Measurements from ENCODE around the gene TMEM163.

The TMEM163 gene

DNA sequence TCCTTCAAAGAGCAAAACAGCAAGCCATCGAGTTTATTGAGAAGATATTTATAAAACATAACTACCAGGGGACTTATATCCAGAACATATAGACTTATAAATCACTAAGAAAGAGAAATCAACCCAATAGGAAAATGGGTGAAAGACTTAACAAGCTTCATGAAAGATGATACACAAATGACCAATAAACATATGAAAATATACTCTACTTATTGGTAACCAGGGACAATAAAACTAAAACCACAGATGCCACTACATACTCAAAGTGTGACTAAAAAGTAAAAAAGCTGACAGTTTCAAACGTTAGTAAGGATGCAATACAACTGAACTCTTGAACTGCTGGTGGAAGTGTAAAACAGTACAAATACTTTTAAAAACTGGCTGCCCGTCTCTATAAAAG is 154.3 kb downstream of the TMEM163 start:
- no peaks in the 10 kb centered on the region for H3K4me1 Mint-ChIP-seq
- no peaks in the 10 kb centered on the region for H3K9me3 Mint-ChIP-seq
- H3K27ac Mint-ChIP-seq: no peak overlapping the region
- no peaks in the 10 kb centered on the region for H3K36me3 Mint-ChIP-seq (ENCODE audit: low read depth)
- DNase-seq: no peak
- H3K27me3 Mint-ChIP-seq: peaks cover 14% of the 10 kb centered on the region
- ATAC-seq: no peak
- H3K4me3 Mint-ChIP-seq: no peak overlapping the region

DNA sequence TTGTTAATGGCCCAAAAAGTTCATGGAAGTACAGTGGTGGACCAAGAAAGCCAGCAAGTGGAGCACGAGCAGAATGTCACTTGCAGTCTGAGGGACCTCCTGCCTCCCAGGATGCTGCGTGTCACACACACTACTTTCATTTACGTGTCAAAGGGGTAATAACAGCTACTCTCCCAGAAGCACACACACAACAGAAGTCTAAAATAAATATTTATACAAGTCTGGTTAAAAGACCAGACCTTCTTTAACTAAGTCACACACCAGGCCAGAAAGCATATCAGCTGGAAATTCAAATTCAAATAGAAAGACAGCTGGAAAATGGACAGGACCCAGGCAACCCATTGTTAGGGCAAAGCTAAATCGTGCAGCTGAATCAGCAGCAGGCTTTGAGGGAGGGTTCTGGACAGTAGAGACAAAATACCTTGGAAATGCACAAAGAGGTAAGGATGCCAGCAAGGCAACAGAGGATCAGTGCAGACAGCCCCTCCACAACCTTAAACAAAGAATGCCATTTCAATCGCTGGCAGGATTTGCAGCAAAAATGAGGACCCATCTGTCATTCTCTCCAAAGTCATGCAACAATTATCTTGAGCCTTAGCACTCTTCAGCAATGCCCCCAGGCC is 160.5 kb downstream of the TMEM163 start:
- H3K27me3 Mint-ChIP-seq: peaks cover 7% of the 10 kb centered on the region
- H3K9me3 Mint-ChIP-seq: no peaks in the 10 kb centered on the region
- DNase-seq: no peak
- H3K4me1 Mint-ChIP-seq: no peaks in the 10 kb centered on the region
- no peaks in the 10 kb centered on the region for H3K36me3 Mint-ChIP-seq (ENCODE audit: low read depth)
- H3K4me3 Mint-ChIP-seq: no peak overlapping the region
- no peak overlapping the region for H3K27ac Mint-ChIP-seq
- ATAC-seq: no peak

DNA sequence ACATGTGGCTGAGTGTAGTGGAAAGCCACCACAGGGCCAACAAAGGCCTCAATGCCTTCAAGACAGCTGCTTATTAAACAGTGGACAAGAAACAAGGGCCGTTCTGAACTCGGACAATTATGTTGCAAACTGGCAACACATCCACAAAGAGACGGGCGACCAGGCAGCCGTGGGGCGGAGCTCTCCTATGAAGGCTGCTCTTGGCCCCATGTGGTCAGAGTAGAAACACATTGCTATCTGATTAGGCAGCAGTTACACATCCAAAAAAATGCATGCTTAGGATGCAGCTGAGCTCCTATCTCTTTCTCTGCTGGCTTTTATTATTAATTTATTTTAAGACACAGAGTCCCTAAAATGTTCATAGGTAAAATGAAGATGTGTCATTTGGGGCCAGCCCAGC is 163.4 kb downstream of the TMEM163 start:
- Mint-ChIP-seq H3K9me3 (no peaks in the 10 kb centered on the region), H3K4me3 (no peak overlapping the region), H3K27ac (no peak overlapping the region), H3K27me3 (no peaks in the 10 kb centered on the region), H3K4me1 (no peaks in the 10 kb centered on the region), H3K36me3 (ENCODE audit: low read depth) (no peaks in the 10 kb centered on the region)
- ATAC-seq: no peak
- no peak for DNase-seq

DNA sequence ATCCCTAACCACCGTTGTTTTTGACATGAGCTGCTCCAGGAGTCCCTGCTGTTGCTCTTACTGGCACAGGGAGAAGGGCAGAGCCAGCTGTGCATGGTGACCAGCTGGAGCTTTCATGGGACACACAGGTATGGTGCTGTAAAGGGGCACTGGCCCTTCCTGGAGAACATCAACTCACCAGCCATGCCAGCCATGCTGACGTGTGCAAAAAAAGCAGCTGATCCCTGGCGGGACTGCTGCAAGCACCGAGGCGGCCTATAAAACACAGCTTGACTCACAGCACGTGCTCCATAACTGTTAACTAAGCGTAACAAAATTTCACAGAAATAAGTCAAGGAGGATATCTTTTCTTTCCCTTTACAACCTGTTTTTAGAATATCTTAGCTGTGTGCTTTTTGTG is 165.1 kb downstream of the TMEM163 start:
- ATAC-seq (no peak), DNase-seq (no peak)
- no peaks in the 10 kb centered on the region for H3K36me3 Mint-ChIP-seq (ENCODE audit: low read depth)
- no peaks in the 10 kb centered on the region for H3K9me3 Mint-ChIP-seq
- no peaks in the 10 kb centered on the region for H3K27me3 Mint-ChIP-seq
- H3K4me3 Mint-ChIP-seq: no peak overlapping the region
- H3K27ac Mint-ChIP-seq: no peak overlapping the region
- H3K4me1 Mint-ChIP-seq: no peaks in the 10 kb centered on the region

DNA sequence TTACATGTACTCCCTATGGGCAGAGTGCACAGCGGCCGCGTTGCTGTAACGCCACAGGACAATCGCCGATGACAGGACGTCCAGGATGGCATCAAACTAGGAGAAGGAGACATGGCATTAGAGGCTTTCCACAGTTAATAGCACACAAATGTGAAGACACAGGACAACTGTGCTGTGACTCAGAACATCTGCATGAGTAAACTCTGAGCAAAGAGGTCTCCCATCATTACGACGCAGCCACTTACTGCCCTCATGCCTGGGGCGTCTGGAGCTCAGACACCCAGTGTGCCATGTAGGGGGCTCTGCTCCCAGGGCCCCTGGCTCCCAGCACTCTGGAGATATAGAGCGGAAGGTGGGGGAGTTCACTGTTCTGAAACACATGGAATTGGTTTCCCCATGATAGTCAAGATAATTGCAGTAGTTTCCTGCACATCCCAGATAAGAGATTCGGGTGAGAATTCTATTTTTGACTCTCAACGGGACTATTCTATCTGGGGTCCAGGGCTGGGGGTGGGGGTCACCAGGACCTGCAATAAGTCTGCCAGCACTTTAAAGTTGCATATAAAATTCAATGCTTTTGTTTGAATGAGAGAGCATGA is 168.1 kb downstream of the TMEM163 start:
- no peak for ATAC-seq

DNA sequence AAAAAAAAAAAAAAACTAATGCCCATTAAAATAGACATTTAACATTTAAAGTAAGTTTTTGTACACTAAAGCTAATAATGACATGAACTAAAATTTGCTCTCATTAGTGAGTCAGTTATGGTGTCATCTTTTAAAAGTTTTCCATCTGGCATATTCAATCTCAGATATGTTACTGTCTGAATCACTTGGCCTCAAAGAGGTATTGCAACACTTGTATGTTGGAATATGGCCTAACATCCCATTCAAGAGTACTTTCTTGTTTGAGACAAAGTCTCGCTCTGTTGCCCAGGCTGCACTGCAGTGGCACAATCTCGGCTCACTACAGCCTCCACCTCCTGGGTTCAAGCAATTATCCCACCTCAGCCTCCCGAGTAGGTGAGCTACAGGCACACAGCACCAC is 169.7 kb downstream of the TMEM163 start:
- Mint-ChIP-seq H3K9me3 (no peaks in the 10 kb centered on the region), H3K27me3 (peaks cover 8% of the 10 kb centered on the region), H3K4me3 (no peak overlapping the region), H3K36me3 (ENCODE audit: low read depth) (no peaks in the 10 kb centered on the region), H3K4me1 (no peaks in the 10 kb centered on the region), H3K27ac (no peak overlapping the region)
- DNase-seq (no peak), ATAC-seq (no peak)

More for the DNA sequence above, 168.1 kb downstream of the TMEM163 start:
- no peaks in the 10 kb centered on the region for H3K9me3 Mint-ChIP-seq
- H3K4me3 Mint-ChIP-seq: no peak overlapping the region
- H3K27ac Mint-ChIP-seq: no peak overlapping the region
- H3K36me3 Mint-ChIP-seq (ENCODE audit: low read depth): no peaks in the 10 kb centered on the region
- DNase-seq: no peak
- peaks cover 2% of the 10 kb centered on the region for H3K27me3 Mint-ChIP-seq
- H3K4me1 Mint-ChIP-seq: no peaks in the 10 kb centered on the region

DNA sequence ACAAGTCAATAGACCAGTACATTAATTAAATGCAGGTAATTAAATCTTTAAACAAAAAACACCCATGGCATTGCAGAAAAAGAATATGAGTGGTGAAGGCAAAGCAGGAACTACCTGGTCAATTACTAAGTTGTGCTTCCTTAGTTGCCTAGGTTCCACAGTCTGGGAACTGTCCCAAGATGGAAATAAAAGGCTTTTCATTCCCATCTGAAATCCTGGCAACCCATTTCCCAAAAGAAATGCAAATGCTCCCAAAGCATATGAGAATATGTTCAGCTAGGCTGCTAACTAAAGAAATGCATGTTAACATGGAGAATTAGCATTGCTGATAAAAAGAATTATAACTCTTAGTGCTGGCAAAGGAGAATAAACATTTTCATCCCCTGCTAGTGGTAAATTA is 177.8 kb downstream of the TMEM163 start:
- Mint-ChIP-seq H3K27ac (no peak overlapping the region), H3K27me3 (peaks cover 8% of the 10 kb centered on the region), H3K4me3 (no peak overlapping the region), H3K36me3 (ENCODE audit: low read depth) (no peaks in the 10 kb centered on the region), H3K9me3 (no peaks in the 10 kb centered on the region), H3K4me1 (no peaks in the 10 kb centered on the region)
- no peak for DNase-seq
- ATAC-seq: no peak

DNA sequence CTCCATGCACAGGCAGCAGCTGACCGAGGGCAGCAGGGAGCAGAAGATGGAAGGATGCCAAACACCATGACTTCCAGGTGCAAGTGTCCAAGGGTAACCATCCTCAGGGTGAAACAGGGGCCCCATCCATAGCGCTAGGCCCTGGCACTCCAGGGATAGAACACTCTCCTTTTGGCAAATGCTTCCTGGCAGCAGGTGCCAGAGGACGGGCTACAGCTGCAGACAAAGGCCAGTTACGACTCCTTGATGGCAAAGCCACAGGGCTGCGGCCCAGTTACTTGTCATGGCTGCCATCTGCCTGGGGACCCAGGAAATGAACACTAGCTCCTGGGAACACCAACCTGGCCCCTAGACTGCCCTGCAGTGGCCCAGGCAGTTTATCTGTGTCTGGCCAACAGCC is 178.8 kb downstream of the TMEM163 start:
- Mint-ChIP-seq H3K4me3 (no peak overlapping the region), H3K9me3 (no peaks in the 10 kb centered on the region), H3K27ac (no peak overlapping the region), H3K36me3 (ENCODE audit: low read depth) (no peaks in the 10 kb centered on the region), H3K4me1 (no peaks in the 10 kb centered on the region), H3K27me3 (no peaks in the 10 kb centered on the region)
- no peak for ATAC-seq
- DNase-seq: no peak

DNA sequence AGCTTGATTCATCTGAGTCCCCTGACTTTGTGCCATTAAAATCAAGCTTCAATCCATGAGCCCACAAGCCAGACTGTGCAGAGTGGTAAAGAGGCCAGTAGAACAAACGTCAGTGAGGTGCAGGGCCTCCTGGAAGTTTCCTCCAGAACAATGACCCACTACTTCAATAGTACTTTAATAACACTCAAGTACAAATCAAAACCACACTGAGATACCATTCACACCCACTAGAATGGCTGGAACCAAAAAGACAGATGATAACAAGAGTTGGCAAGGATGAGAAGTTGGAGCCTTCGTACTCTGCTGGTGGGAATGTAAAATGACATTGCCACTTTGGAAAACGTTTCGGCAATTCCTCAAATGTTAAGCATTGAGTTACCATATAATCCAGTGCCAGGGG is 181.1 kb downstream of the TMEM163 start:
- DNase-seq: no peak

DNA sequence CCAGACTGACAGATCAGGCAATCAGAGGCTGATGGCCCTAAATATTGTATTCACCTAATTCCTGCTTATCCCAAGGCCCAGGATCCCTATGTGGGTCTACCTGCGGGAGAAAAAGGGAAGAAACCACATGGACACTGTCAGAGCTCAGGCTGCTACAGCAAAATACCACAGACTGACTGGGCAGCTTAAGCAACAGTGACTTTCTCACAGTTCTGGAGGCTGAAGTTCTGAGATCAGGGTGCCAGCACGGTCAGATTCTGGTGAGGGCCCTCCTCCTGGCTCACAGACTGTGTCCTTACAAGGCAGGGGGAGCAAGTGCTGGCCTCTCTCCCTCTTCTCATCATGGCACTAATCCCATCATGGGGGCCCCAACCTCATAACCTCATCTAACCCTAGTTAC is 181.7 kb downstream of the TMEM163 start:
- no peaks in the 10 kb centered on the region for H3K27me3 Mint-ChIP-seq
- no peaks in the 10 kb centered on the region for H3K36me3 Mint-ChIP-seq (ENCODE audit: low read depth)
- no peak overlapping the region for H3K4me3 Mint-ChIP-seq
- no peaks in the 10 kb centered on the region for H3K4me1 Mint-ChIP-seq
- ATAC-seq: no peak
- H3K9me3 Mint-ChIP-seq: no peaks in the 10 kb centered on the region
- H3K27ac Mint-ChIP-seq: no peak overlapping the region
- DNase-seq: no peak

More for the DNA sequence above, 181.1 kb downstream of the TMEM163 start:
- Mint-ChIP-seq H3K9me3 (no peaks in the 10 kb centered on the region), H3K27ac (no peak overlapping the region), H3K4me3 (no peak overlapping the region), H3K4me1 (no peaks in the 10 kb centered on the region), H3K27me3 (no peaks in the 10 kb centered on the region), H3K36me3 (ENCODE audit: low read depth) (no peaks in the 10 kb centered on the region)
- ATAC-seq: no peak

DNA sequence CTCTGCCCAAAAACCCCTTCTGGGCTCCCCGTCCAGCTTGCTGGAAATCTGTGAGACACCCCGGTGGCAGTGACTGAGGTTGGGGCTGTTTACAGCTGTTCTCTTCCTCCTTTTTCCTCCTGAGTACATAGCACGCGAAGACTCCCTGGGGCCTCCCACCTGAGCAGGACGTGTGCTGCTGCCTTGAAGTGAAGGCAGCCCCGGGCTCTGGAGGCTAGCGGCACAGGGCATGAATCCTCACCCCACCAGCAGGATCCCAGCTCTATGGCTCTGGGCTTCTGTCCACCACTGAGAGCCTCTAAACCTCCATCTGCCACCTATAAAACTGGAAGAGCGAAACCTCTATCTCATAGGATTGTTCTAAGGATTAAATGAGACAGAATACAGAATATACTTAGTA is 182.5 kb downstream of the TMEM163 start:
- H3K9me3 Mint-ChIP-seq: no peaks in the 10 kb centered on the region

DNA sequence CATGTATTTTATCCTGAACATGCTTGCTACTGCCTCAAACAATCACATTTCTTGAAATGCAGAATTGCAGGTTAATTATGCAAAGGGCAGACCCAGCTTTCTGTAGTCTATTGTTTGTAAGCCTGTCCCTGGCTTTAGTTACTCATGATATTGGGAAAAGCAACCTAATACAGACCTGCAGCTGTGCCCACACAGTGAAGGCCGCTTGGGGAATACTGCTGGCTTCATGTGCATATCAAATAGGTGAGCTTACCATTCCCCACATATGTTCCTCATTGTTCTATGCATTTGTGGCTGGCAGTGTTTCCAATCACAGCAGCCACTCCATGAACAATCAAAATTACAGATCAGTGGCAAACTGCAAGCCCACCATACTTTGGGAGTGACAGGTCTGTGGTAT is 186.3 kb downstream of the TMEM163 start:
- Mint-ChIP-seq H3K9me3 (no peaks in the 10 kb centered on the region), H3K27me3 (no peaks in the 10 kb centered on the region), H3K4me1 (no peaks in the 10 kb centered on the region)

More for the DNA sequence above, 182.5 kb downstream of the TMEM163 start:
- Mint-ChIP-seq H3K36me3 (ENCODE audit: low read depth) (no peaks in the 10 kb centered on the region), H3K4me1 (no peaks in the 10 kb centered on the region), H3K27me3 (no peaks in the 10 kb centered on the region), H3K4me3 (no peak overlapping the region), H3K27ac (no peak overlapping the region)
- ATAC-seq (no peak), DNase-seq (no peak)

DNA sequence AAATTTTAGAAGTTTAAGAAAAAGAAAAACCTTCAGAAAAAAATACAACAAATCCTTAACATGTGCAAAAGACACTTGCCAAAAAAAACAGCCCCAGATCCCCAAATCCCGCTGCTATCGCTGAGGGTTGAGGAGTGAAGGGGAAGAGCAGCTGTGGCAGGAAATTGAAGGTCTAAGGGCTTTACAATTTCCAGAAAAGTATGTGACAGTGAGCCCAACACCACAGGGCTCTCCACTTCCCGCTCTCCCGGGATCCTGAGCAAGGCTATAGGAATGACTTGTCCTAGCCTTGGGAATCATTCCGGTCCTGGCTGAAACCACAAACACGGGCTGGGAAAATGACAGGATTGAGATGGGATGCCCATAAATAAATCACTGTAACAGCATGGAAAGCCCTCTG is 191.4 kb downstream of the TMEM163 start:
- DNase-seq (no peak), ATAC-seq (no peak)
- Mint-ChIP-seq H3K4me1 (no peaks in the 10 kb centered on the region), H3K9me3 (no peaks in the 10 kb centered on the region), H3K4me3 (no peak overlapping the region), H3K27ac (no peak overlapping the region), H3K36me3 (ENCODE audit: low read depth) (no peaks in the 10 kb centered on the region), H3K27me3 (peaks cover 2% of the 10 kb centered on the region)

More for the DNA sequence above, 186.3 kb downstream of the TMEM163 start:
- no peak for DNase-seq
- no peak for ATAC-seq
- Mint-ChIP-seq H3K36me3 (ENCODE audit: low read depth) (no peaks in the 10 kb centered on the region), H3K27ac (no peak overlapping the region), H3K4me3 (no peak overlapping the region)

DNA sequence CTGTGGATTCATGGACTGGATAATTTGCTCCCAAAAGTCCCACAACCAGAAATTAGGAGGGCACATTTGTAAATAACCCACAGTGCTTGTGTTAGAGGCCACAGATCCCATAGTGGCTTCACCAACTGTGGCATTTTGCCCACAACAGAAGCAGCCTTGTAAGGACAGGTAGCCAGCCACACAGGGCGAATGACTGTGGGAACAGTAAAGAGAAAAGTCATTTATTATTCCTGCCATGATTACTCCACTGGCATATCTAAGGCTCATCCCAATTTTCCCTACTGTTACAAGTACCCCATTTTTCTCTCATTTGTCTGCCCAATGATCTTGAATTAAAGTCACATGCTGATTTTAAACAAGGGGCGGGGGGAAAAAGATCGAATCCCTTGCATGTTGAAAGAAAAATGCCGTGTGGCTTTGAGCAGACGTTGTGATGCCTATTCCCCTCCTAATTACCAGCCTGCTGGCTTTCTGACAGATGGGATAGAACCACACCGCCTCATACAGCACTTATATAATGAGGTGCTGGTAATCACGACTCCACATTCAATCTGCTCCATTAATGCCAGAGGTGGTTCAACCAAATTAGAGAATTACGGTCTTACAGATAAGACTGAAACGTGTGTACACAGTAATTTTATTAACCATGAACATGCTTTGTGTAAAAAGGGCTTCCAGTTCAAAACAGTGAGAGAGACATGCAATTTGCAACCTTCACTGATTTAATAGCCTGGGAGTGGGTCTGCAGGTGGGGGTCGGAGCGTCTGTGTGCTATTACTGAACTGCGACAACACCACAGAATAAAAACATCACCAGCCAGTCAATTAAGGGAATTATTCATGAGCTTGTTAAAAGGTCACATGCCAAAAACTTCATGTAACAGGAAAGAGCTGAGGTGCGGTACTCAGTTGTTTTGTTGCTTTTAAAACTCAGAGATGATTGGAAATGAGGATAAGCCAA is 196.0 kb downstream of the TMEM163 start:
- DNase-seq: no peak
- Mint-ChIP-seq H3K4me3 (no peak overlapping the region), H3K9me3 (no peaks in the 10 kb centered on the region), H3K27ac (no peak overlapping the region), H3K4me1 (no peaks in the 10 kb centered on the region), H3K27me3 (peaks cover 2% of the 10 kb centered on the region), H3K36me3 (ENCODE audit: low read depth) (no peaks in the 10 kb centered on the region)
- ATAC-seq: no peak

DNA sequence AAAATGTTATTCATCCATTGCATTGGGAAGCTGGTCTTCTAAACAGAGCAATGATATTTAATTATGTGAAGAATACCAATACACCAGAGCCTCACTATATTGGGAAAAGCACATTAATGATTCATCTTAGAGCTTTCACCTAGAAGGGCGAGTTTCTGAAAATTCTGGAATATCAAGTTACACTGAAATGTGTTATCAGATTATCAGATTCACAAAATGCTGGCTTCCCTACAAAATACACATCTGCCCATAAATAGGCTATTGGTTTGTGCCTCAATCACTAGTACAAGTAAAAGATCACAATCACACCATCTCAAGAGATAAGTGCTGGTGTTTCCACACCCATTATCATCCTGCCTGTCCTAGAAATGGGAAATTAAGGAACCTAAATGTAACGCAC is 200.7 kb downstream of the TMEM163 start:
- no peak overlapping the region for H3K27ac Mint-ChIP-seq
- ATAC-seq (no peak), DNase-seq (no peak)
- no peaks in the 10 kb centered on the region for H3K36me3 Mint-ChIP-seq (ENCODE audit: low read depth)
- H3K4me3 Mint-ChIP-seq: no peak overlapping the region
- H3K4me1 Mint-ChIP-seq: no peaks in the 10 kb centered on the region
- no peaks in the 10 kb centered on the region for H3K9me3 Mint-ChIP-seq
- H3K27me3 Mint-ChIP-seq: no peaks in the 10 kb centered on the region

All from activated naive CD8-positive, alpha-beta T cell treated with anti-CD3 and anti-CD28 coated beads, Interleukin-2, amount 50 U/mL, for 24 hours (primary cell).